ENCODE measurements around the gene HTRA3. TPM values are rescaled to one million over a fixed set of nuclear protein-coding genes. Genes with fewer than 3 reads are reported as not detected.

HTRA3 gene
- total and polyA plus RNA-seq, 2 of the 4 experiments (the other 2 are of a cell fraction): 1.3 to 9.5 TPM

GRCh38 chr4:8321220-8321619 lies 51.7 kb downstream of the HTRA3 start:
- CTCF ChIA-PET: no interaction called here
- no peak overlapping the region for H2AK9ac ChIP-seq (replicated peaks; ENCODE audit: low read depth, low read length, poor library complexity)

More at GRCh38 chr4:8321220-8321619, 51.7 kb downstream of the HTRA3 start:
- H2AK5ac ChIP-seq (ENCODE audit: low read depth, low read length): peak overlapping the region; percentile 2; the same call in 1 of the 2 replicates
- 76 to 100% methylated on average over 1 to 2 of the region's 2 CpGs for WGBS, 2 experiments (ENCODE audit: extremely low coverage in 2 of 2, insufficient read length in 1 of 2)
- no peaks in the 10 kb centered on the region for H3K79me1 ChIP-seq (ENCODE audit: low read depth in 1 of 2, low read length in 2 of 2)
- peak overlapping the region; percentile 21 for H2BK5ac ChIP-seq (ENCODE audit: low read depth, low read length, poor library complexity, severe bottlenecking)
- no peaks in the 10 kb centered on the region for H3K36me3 ChIP-seq (ENCODE audit: control insufficient read depth, insufficient read depth, low read length)
- H3K9me1 ChIP-seq (ENCODE audit: insufficient read depth, low read length): peaks cover 15% of the 10 kb centered on the region
- H3K27me3 ChIP-seq (ENCODE audit: control insufficient read depth, insufficient read depth, low read length): no peaks in the 10 kb centered on the region
- no peak overlapping the region for H2BK20ac ChIP-seq (ENCODE audit: low read depth, low read length)
- peaks cover 6% of the 10 kb centered on the region for H3K4me1 ChIP-seq (ENCODE audit: control insufficient read depth, insufficient read depth, low read length)
- no peak overlapping the region for H3K14ac ChIP-seq (replicated peaks; ENCODE audit: low read depth, low read length)
- in situ Hi-C loops (cut with MboI; ENCODE audit: low sequenced_read_pairs): no loop called here
- H2BK15ac ChIP-seq (ENCODE audit: low read depth, low read length): no peak overlapping the region
- ATAC-seq (ENCODE audit: low read depth) (no peak), DNase-seq (no peak)
- no peak overlapping the region for H3K18ac ChIP-seq (ENCODE audit: low read depth, low read length)
- H3K4ac ChIP-seq (ENCODE audit: low read depth, low read length): no peak overlapping the region
- no peak overlapping the region for H3K27ac ChIP-seq (ENCODE audit: insufficient read depth, low read length)
- no peak overlapping the region for H3K4me2 ChIP-seq (ENCODE audit: low read depth, low read length)
- intact Hi-C loops (cut with micrococcal nuclease): no loop called here
- no peak overlapping the region for H2BK120ac ChIP-seq (ENCODE audit: low read depth, low read length)
- H4K5ac ChIP-seq (ENCODE audit: low read depth, low read length): no peak overlapping the region
- H3K23ac ChIP-seq (ENCODE audit: low read depth, low read length): no peak overlapping the region
- H3K9me3 ChIP-seq (ENCODE audit: control insufficient read depth, insufficient read depth, low read length): peaks cover under 1% of the 10 kb centered on the region; the same call in 1 of the 2 replicates
- H4K91ac ChIP-seq (ENCODE audit: insufficient read depth, low read depth, low read length): no peak overlapping the region
- H4K8ac ChIP-seq (ENCODE audit: low read depth in 2 of 2, low read length in 2 of 2): no peak overlapping the region
- H3K56ac ChIP-seq (ENCODE audit: extremely low read depth, insufficient read depth, low read length): no peak overlapping the region
- no peaks in the 10 kb centered on the region; the same call in 1 of the 2 replicates for H4K20me1 ChIP-seq (ENCODE audit: insufficient read depth, low read length)
- no peak overlapping the region for H3K9ac ChIP-seq (ENCODE audit: low read depth, low read length)
- H3K4me3 ChIP-seq (ENCODE audit: insufficient read depth, low read depth, low read length): no peak overlapping the region
- H2AFZ ChIP-seq (replicated peaks; ENCODE audit: low read length, poor library complexity): no peak overlapping the region
- TF ChIP-seq USF2 (IDR thresholded peaks at IDR 0.05; ENCODE audit: low read depth, low read length) (no peak), BHLHE40 (IDR thresholded peaks at IDR 0.05; ENCODE audit: low read depth, low read length) (no peak)
- POLR2A ChIA-PET (ENCODE audit: unreplicated experiment): no interaction called here
- dilution Hi-C loops (cut with HindIII; ENCODE audit: low sequenced_read_pairs, unreplicated experiment): no loop called here
- BruUV-seq (replicated peaks): no TSS peak

Measured in IMR-90 (cell line).